HEK293 (cell line): Measurements from ENCODE around the gene TRIM7.

ENCODE experiments used
- CTCF ChIA-PET: fragments of 350-600 bp; formaldehyde crosslinking; extraction: SDS; loops from one replicate; lab custom pipeline; 2021; ENCODE audit warnings: antibody characterized with exemption; lab: Yijun Ruan, JAX
- POLR2A ChIA-PET: fragments of 300-600 bp; formaldehyde crosslinking; extraction: SDS; loops from one replicate; lab custom pipeline; 2020; ENCODE audit warnings: antibody characterized with exemption, inconsistent platforms; lab: Yijun Ruan, JAX
- H3K27ac ChIP-seq: fragments of 200-500 bp; sonication (Bioruptor generic); 2 replicates; pipeline ENCODE4 v1.5.1; 2014; ENCODE audit warnings: low read depth, low read length, control low read depth, inconsistent platforms; ENCODE audit errors: extremely low read depth
- H3K36me3 ChIP-seq, 2 experiments: fragments of 200-500 bp in 1 of 2; sonication (Bioruptor generic) in 1 of 2; 1 replicate in 1 of 2; 2 replicates in 1 of 2; pipeline ENCODE4 v1.5.1; 2014 to 2017; ENCODE audit warnings: inconsistent platforms in 2 of 2, low read length in 2 of 2; ENCODE audit not compliant: control insufficient read depth in 2 of 2, insufficient read depth in 1 of 2
- H3K4me1 ChIP-seq: fragments of 200-500 bp; sonication (Bioruptor generic); 2 replicates; pipeline ENCODE4 v1.5.1; 2014; ENCODE audit warnings: mild to moderate bottlenecking, low read length, inconsistent platforms; ENCODE audit not compliant: control insufficient read depth, insufficient read depth
- H3K4me3 ChIP-seq: 2 replicates; pipeline ENCODE4 v1.5.1; 2011; ENCODE audit warnings: low read depth, mild to moderate bottlenecking, control low read depth, low read length, moderate library complexity
- H3K9me3 ChIP-seq: fragments of 200-500 bp; sonication (Bioruptor generic); 2 replicates; pipeline ENCODE4 v1.5.1; 2014; ENCODE audit warnings: low read depth, low read length, inconsistent platforms; ENCODE audit not compliant: control insufficient read depth, insufficient read depth
- EGR2 ChIP-seq: fragments of 450-650 bp; formaldehyde crosslinking; IDR thresholded peaks from 2 replicates; pipeline ENCODE4 v1.5.1; 2016; ENCODE audit warnings: low read depth, missing biosample characterization, missing genetic modification characterization
- GLI4 ChIP-seq: fragments of 450-650 bp; formaldehyde crosslinking; IDR thresholded peaks from 2 replicates; pipeline ENCODE4 v1.5.1; 2016; ENCODE audit warnings: missing biosample characterization, missing genetic modification characterization
- KLF1 ChIP-seq: fragments of 450-650 bp; formaldehyde crosslinking; IDR thresholded peaks from 2 replicates; pipeline ENCODE4 v1.5.1; 2016; ENCODE audit warnings: missing biosample characterization, missing genetic modification characterization
- MEIS1 ChIP-seq: sonication (generic); formaldehyde crosslinking; IDR thresholded peaks from 2 replicates; pipeline ENCODE4 v1.8.1; 2022; ENCODE audit warnings: missing genetic modification reagents, mild to moderate bottlenecking, borderline replicate concordance
- RBAK ChIP-seq: fragments of 450-650 bp; formaldehyde crosslinking; IDR thresholded peaks from 2 replicates; pipeline ENCODE4 v1.5.1; 2016; ENCODE audit warnings: missing biosample characterization, missing genetic modification characterization
- SP7 ChIP-seq: fragments of 450-650 bp; formaldehyde crosslinking; IDR thresholded peaks from 2 replicates; pipeline ENCODE4 v1.5.1; 2016; ENCODE audit warnings: missing biosample characterization, missing genetic modification characterization
- YY2 ChIP-seq: fragments of 450-650 bp; formaldehyde crosslinking; IDR thresholded peaks from 2 replicates; pipeline ENCODE4 v1.5.1; 2016; ENCODE audit warnings: missing biosample characterization, missing genetic modification characterization
- ZBTB11 ChIP-seq: fragments of 450-650 bp; formaldehyde crosslinking; conservative IDR thresholded peaks from 2 replicates; pipeline ENCODE4 v1.5.1; 2016; ENCODE audit warnings: low read depth, missing biosample characterization, missing genetic modification characterization
- ZBTB44 ChIP-seq: fragments of 450-650 bp; IDR thresholded peaks from 2 replicates; pipeline ENCODE4 v1.5.1; 2018; ENCODE audit warnings: missing biosample characterization, mild to moderate bottlenecking, missing genetic modification characterization
- ZBTB48 ChIP-seq: fragments of 450-650 bp; formaldehyde crosslinking; IDR thresholded peaks from 2 replicates; pipeline ENCODE4 v1.5.1; 2016; ENCODE audit warnings: missing biosample characterization, missing genetic modification characterization
- ZFHX2 ChIP-seq: fragments of 450-650 bp; formaldehyde crosslinking; conservative IDR thresholded peaks from 2 replicates; pipeline ENCODE4 v1.5.1; 2016; ENCODE audit warnings: missing biosample characterization, missing genetic modification characterization
- ZFP37 ChIP-seq: fragments of 450-650 bp; formaldehyde crosslinking; IDR thresholded peaks from 2 replicates; pipeline ENCODE4 v1.5.1; 2016; ENCODE audit warnings: missing biosample characterization, missing genetic modification characterization
- ZFP41 ChIP-seq: fragments of 450-650 bp; formaldehyde crosslinking; IDR thresholded peaks from 2 replicates; pipeline ENCODE4 v1.5.1; 2016; ENCODE audit warnings: missing biosample characterization, missing genetic modification characterization, borderline replicate concordance
- ZNF132 ChIP-seq: fragments of 450-650 bp; formaldehyde crosslinking; IDR thresholded peaks from 2 replicates; pipeline ENCODE4 v1.5.1; 2017; ENCODE audit warnings: missing biosample characterization, missing genetic modification characterization, borderline replicate concordance
- ZNF23 ChIP-seq: fragments of 450-650 bp; formaldehyde crosslinking; IDR thresholded peaks from 2 replicates; pipeline ENCODE4 v1.5.1; 2016; ENCODE audit warnings: missing biosample characterization, missing genetic modification characterization, borderline replicate concordance
- ZNF292 ChIP-seq: fragments of 450-650 bp; formaldehyde crosslinking; IDR thresholded peaks from 2 replicates; pipeline ENCODE4 v1.5.1; 2016; ENCODE audit warnings: low read depth, missing biosample characterization, missing genetic modification characterization, borderline replicate concordance
- ZNF37A ChIP-seq: fragments of 450-650 bp; IDR thresholded peaks from 2 replicates; pipeline ENCODE4 v1.5.1; 2018; ENCODE audit warnings: missing biosample characterization, missing genetic modification characterization
- ZNF398 ChIP-seq: fragments of 450-650 bp; formaldehyde crosslinking; IDR thresholded peaks from 2 replicates; pipeline ENCODE4 v1.5.1; 2017; ENCODE audit warnings: missing biosample characterization, missing genetic modification characterization
- ZNF561 ChIP-seq: fragments of 450-650 bp; IDR thresholded peaks from 2 replicates; pipeline ENCODE4 v1.5.1; 2018; ENCODE audit warnings: missing biosample characterization, missing genetic modification characterization, borderline replicate concordance
- ZNF621 ChIP-seq: fragments of 450-650 bp; formaldehyde crosslinking; IDR thresholded peaks from 2 replicates; pipeline ENCODE4 v1.5.1; 2017; ENCODE audit warnings: missing biosample characterization, missing genetic modification characterization
- ZSCAN23 ChIP-seq: fragments of 450-650 bp; formaldehyde crosslinking; IDR thresholded peaks from 2 replicates; pipeline ENCODE4 v1.5.1; 2016; ENCODE audit warnings: missing biosample characterization, missing genetic modification characterization
- ZSCAN30 ChIP-seq: fragments of 450-650 bp; IDR thresholded peaks from 2 replicates; pipeline ENCODE4 v1.5.1; 2018; ENCODE audit warnings: missing biosample characterization, mild to moderate bottlenecking, missing genetic modification characterization, moderate library complexity
- ZXDB ChIP-seq: fragments of 450-650 bp; formaldehyde crosslinking; IDR thresholded peaks from 2 replicates; pipeline ENCODE4 v1.5.1; 2016; ENCODE audit warnings: missing biosample characterization, missing genetic modification characterization
- TF ChIP-seq, protein P1 (sequence below): fragments of 450-650 bp; formaldehyde crosslinking; IDR thresholded peaks from 2 replicates; pipeline ENCODE4 v1.5.1; 2016; ENCODE audit warnings: missing biosample characterization, missing genetic modification characterization

Gene TRIM7

DNA sequence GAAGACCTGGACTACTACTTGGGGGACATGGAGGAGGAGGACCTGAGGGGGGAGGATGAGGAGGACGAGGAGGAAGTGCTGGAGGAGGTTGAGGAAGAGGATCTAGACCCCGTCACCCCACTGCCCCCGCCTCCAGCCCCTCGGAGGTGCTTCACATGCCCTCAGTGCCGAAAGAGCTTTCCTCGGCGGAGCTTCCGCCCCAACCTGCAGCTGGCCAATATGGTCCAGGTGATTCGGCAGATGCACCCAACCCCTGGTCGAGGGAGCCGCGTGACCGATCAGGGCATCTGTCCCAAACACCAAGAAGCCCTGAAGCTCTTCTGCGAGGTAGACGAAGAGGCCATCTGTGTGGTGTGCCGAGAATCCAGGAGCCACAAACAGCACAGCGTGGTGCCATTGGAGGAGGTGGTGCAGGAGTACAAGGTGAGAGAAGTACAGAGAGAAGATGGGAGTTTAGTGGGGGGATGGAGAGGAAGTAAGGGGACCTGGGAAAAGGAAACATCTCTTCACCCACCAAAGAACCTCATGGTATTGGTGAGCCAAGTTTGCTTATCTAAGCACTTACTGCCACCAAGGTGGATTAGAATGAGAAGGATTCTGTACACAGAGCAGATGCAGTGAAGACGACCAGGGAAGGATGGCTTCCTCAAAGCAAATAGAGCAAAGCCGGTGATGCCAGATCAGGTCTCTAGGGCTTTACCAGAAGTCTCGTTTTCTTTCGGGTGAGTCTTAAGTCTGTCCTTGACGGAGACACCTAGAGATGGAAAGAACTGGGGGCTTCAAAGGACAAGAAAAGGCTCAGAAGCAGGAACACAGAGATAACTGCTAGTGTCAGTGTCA, 19.6 kb upstream of the TRIM7 start:
- CTCF ChIA-PET = no interaction called here
- TF ChIP-seq ZNF398 (tag by site-specific recombination) (0 out of 2 replicates have a peak, but pooled peaks have one; percentile 2), ZNF23 (no peak), YY2 (no peak), ZBTB44 (tag by site-specific recombination) (no peak), ZSCAN30 (tag by site-specific recombination) (no peak), EGR2 (0 out of 2 replicates have a peak, but pooled peaks have one; percentile 3), ZFHX2 (tag by site-specific recombination) (peak; percentile 63)
- Histone ChIP-seq H3K27ac (no peak overlapping the region), H3K36me3 (peaks cover 9 to 36% of the 10 kb centered on the region in 2 experiments; a peak in 2 of 3 replicates), H3K9me3 (no peaks in the 10 kb centered on the region), H3K4me3 (peak overlapping the region; percentile 92), H3K4me1 (no peaks in the 10 kb centered on the region)
- POLR2A ChIA-PET = interaction anchor here (1.3 to 4.4 kb wide), 4 partner anchors 12 to 52 kb away, joined by 3 to 49 read pairs (median 6); partner anchors contain the start of genes RACK1 and TRIM52

DNA sequence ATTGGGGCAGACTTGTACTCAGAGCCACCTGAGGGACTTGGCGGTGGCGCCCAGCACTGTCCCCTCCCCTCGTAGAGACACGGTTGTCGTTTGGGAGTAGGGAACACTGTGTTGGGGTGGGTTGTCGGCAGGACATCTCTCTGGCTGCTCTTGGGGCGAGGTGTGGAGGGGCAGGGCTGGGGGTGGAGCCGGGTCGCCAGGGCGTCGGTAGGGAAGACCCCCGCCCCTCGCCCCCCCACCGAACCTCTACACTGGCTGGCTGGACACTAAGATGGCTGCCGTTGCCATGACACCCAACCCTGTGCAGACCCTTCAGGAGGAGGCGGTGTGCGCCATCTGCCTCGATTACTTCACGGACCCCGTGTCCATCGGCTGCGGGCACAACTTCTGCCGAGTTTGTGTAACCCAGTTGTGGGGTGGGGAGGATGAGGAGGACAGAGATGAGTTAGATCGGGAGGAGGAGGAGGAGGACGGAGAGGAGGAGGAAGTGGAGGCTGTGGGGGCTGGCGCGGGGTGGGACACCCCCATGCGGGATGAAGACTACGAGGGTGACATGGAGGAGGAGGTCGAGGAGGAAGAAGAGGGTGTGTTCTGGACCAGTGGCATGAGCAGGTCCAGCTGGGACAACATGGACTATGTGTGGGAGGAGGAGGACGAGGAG, 18.9 kb upstream of the TRIM7 start:
- Histone ChIP-seq H3K36me3 (peaks cover 9 to 29% of the 10 kb centered on the region in 2 experiments; a peak in 2 of 3 replicates), H3K27ac (peak overlapping the region; percentile 85; the same call in 1 of the 2 replicates), H3K4me1 (no peaks in the 10 kb centered on the region), H3K9me3 (no peaks in the 10 kb centered on the region), H3K4me3 (peak overlapping the region; percentile 92)
- POLR2A ChIA-PET = interaction anchor here (0.6 to 4.4 kb wide), 20 partner anchors 9 to 324 kb away, joined by 3 to 49 read pairs (median 6); partner anchors contain the start of genes RACK1, TRIM52 and TRIM7
- CTCF ChIA-PET = interaction anchor here (0.6 kb wide), 1 partner anchor 17 kb away, joined by 4 read pairs; no protein-coding TSS in a partner anchor
- TF ChIP-seq GLI4 (tag by site-specific recombination) (no peak), ZFP37 (tag by site-specific recombination) (no peak), ZBTB48 (peak; percentile 95), ZNF621 (no peak), SP7 (tag by site-specific recombination) (no peak), ZXDB (tag by site-specific recombination) (no peak), KLF1 (tag by site-specific recombination) (no peak; the same call in 1 of the 2 replicates), ZBTB11 (tag by site-specific recombination) (no peak), ZNF132 (tag by site-specific recombination) (no peak), RBAK (tag by site-specific recombination) (no peak), ZFP41 (tag by site-specific recombination) (no peak), ZNF292 (tag by site-specific recombination) (no peak), ZNF561 (tag by site-specific recombination) (no peak; the same call in 1 of the 2 replicates), ZSCAN23 (tag by site-specific recombination) (no peak), MEIS1 (CRISPR knock-in tag) (no peak), ZNF37A (tag by site-specific recombination) (no peak)
- TF ChIP-seq, protein P1, sequence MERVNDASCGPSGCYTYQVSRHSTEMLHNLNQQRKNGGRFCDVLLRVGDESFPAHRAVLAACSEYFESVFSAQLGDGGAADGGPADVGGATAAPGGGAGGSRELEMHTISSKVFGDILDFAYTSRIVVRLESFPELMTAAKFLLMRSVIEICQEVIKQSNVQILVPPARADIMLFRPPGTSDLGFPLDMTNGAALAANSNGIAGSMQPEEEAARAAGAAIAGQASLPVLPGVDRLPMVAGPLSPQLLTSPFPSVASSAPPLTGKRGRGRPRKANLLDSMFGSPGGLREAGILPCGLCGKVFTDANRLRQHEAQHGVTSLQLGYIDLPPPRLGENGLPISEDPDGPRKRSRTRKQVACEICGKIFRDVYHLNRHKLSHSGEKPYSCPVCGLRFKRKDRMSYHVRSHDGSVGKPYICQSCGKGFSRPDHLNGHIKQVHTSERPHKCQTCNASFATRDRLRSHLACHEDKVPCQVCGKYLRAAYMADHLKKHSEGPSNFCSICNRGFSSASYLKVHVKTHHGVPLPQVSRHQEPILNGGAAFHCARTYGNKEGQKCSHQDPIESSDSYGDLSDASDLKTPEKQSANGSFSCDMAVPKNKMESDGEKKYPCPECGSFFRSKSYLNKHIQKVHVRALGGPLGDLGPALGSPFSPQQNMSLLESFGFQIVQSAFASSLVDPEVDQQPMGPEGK (tag by site-specific recombination) = peak; percentile 55
